ENCODE data around the gene PHLDA2. TPM values are rescaled to one million over a fixed set of nuclear protein-coding genes. Genes with fewer than 3 reads are reported as not detected.

The PHLDA2 gene
- total RNA-seq, 1 experiment from 2014 or later, result 101 TPM

GRCh38 chr11:2963112-2963754 is 34.0 kb upstream of the PHLDA2 start:
- no peak overlapping the region for H3K4me2 ChIP-seq (ENCODE audit: low read length)
- DNase-seq, result no peak
- H3K9me2 ChIP-seq (replicated peaks; ENCODE audit: low read length), result no peaks in the 10 kb centered on the region
- BruUV-seq (replicated peaks), result no TSS peak
- peaks cover 84% of the 10 kb centered on the region for H3K36me3 ChIP-seq (ENCODE audit: low read depth, low read length)
- no peak overlapping the region for H2AFZ ChIP-seq (ENCODE audit: low read length)
- H3K27ac ChIP-seq (ENCODE audit: low read length), result no peak overlapping the region
- H3K27me3 ChIP-seq (ENCODE audit: low read length), result no peaks in the 10 kb centered on the region
- intact Hi-C loops (cut with micrococcal nuclease), result no loop called here
- H3K79me2 ChIP-seq (ENCODE audit: low read length), result peaks cover 18% of the 10 kb centered on the region
- ChIA-PET POLR2A (ENCODE audit: unreplicated experiment) (no interaction called here), CTCF (no interaction called here)
- TF ChIP-seq EZH2phosphoT487 (IDR thresholded peaks at IDR 0.05; ENCODE audit: borderline replicate concordance, low read length), result no peak
- no peak for TF ChIP-seq EZH2 (IDR thresholded peaks at IDR 0.05; ENCODE audit: low read length, unreplicated experiment)
- TF ChIP-seq, protein P1, sequence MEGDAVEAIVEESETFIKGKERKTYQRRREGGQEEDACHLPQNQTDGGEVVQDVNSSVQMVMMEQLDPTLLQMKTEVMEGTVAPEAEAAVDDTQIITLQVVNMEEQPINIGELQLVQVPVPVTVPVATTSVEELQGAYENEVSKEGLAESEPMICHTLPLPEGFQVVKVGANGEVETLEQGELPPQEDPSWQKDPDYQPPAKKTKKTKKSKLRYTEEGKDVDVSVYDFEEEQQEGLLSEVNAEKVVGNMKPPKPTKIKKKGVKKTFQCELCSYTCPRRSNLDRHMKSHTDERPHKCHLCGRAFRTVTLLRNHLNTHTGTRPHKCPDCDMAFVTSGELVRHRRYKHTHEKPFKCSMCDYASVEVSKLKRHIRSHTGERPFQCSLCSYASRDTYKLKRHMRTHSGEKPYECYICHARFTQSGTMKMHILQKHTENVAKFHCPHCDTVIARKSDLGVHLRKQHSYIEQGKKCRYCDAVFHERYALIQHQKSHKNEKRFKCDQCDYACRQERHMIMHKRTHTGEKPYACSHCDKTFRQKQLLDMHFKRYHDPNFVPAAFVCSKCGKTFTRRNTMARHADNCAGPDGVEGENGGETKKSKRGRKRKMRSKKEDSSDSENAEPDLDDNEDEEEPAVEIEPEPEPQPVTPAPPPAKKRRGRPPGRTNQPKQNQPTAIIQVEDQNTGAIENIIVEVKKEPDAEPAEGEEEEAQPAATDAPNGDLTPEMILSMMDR (conservative IDR thresholded peaks at IDR 0.05; ENCODE audit: low read depth, low read length), result no peak
- no peak overlapping the region for H3K9ac ChIP-seq (ENCODE audit: low read length)
- H3K4me3 ChIP-seq (ENCODE audit: low read length), result no peak overlapping the region
- no peaks in the 10 kb centered on the region for H3K4me1 ChIP-seq (ENCODE audit: insufficient read depth, low read length)
- peaks cover 4% of the 10 kb centered on the region; the same call in 1 of the 2 replicates for H4K20me1 ChIP-seq (ENCODE audit: low read length)
- H3K9me3 ChIP-seq (ENCODE audit: low read length), result no peaks in the 10 kb centered on the region
- no peaks in the 10 kb centered on the region for H3F3A ChIP-seq (ENCODE audit: low read length, unreplicated experiment)
- no peak for ATAC-seq

GRCh38 chr11:2961080-2961479 is 31.9 kb upstream of the PHLDA2 start:
- Histone ChIP-seq H3K36me3 (ENCODE audit: low read depth, low read length) (peaks cover 85% of the 10 kb centered on the region), H3K9ac (ENCODE audit: low read length) (no peak overlapping the region), H2AFZ (ENCODE audit: low read length) (no peak overlapping the region), H3K27me3 (ENCODE audit: low read length) (no peaks in the 10 kb centered on the region), H3K4me1 (ENCODE audit: insufficient read depth, low read length) (no peaks in the 10 kb centered on the region), H3K4me3 (ENCODE audit: low read length) (no peak overlapping the region), H3F3A (ENCODE audit: low read length, unreplicated experiment) (no peaks in the 10 kb centered on the region), H3K79me2 (ENCODE audit: low read length) (peaks cover 1% of the 10 kb centered on the region; the same call in 1 of the 2 replicates), H3K4me2 (ENCODE audit: low read length) (no peak overlapping the region), H3K9me3 (ENCODE audit: low read length) (no peaks in the 10 kb centered on the region), H4K20me1 (ENCODE audit: low read length) (no peaks in the 10 kb centered on the region), H3K9me2 (replicated peaks; ENCODE audit: low read length) (no peaks in the 10 kb centered on the region), H3K27ac (ENCODE audit: low read length) (no peak overlapping the region)
- intact Hi-C loops (cut with micrococcal nuclease), result no loop called here
- ChIA-PET POLR2A (ENCODE audit: unreplicated experiment) (no interaction called here), CTCF (no interaction called here)
- ATAC-seq (no peak), DNase-seq (no peak)
- TF ChIP-seq EZH2 (IDR thresholded peaks at IDR 0.05; ENCODE audit: low read length, unreplicated experiment), result no peak
- TF ChIP-seq EZH2phosphoT487 (IDR thresholded peaks at IDR 0.05; ENCODE audit: borderline replicate concordance, low read length), result no peak
- TF ChIP-seq, protein P1 (conservative IDR thresholded peaks at IDR 0.05; ENCODE audit: low read depth, low read length), result no peak
- no TSS peak for BruUV-seq (replicated peaks)

GRCh38 chr11:2960139-2960538 is 30.9 kb upstream of the PHLDA2 start:
- no peaks in the 10 kb centered on the region for H3K4me1 ChIP-seq (ENCODE audit: insufficient read depth, low read length)
- DNase-seq, result no peak
- no peaks in the 10 kb centered on the region for H3K9me3 ChIP-seq (ENCODE audit: low read length)
- H3K4me2 ChIP-seq (ENCODE audit: low read length), result no peak overlapping the region
- H2AFZ ChIP-seq (ENCODE audit: low read length), result no peak overlapping the region
- POLR2A ChIA-PET (ENCODE audit: unreplicated experiment), result interaction anchor here (0.6 kb wide), 1 partner anchor 9 kb away, joined by 4 read pairs; no protein-coding TSS in a partner anchor
- no peak for TF ChIP-seq EZH2 (IDR thresholded peaks at IDR 0.05; ENCODE audit: low read length, unreplicated experiment)
- TF ChIP-seq EZH2phosphoT487 (IDR thresholded peaks at IDR 0.05; ENCODE audit: borderline replicate concordance, low read length), result no peak
- TF ChIP-seq, protein P1 (conservative IDR thresholded peaks at IDR 0.05; ENCODE audit: low read depth, low read length), result no peak
- no peak for ATAC-seq
- peaks cover 86% of the 10 kb centered on the region for H3K36me3 ChIP-seq (ENCODE audit: low read depth, low read length)
- no peak overlapping the region for H3K9ac ChIP-seq (ENCODE audit: low read length)
- H3K4me3 ChIP-seq (ENCODE audit: low read length), result no peak overlapping the region
- no peak overlapping the region for H3K27ac ChIP-seq (ENCODE audit: low read length)
- no peaks in the 10 kb centered on the region for H4K20me1 ChIP-seq (ENCODE audit: low read length)
- no peaks in the 10 kb centered on the region for H3K9me2 ChIP-seq (replicated peaks; ENCODE audit: low read length)
- H3F3A ChIP-seq (ENCODE audit: low read length, unreplicated experiment), result no peaks in the 10 kb centered on the region
- H3K27me3 ChIP-seq (ENCODE audit: low read length), result no peaks in the 10 kb centered on the region
- CTCF ChIA-PET, result no interaction called here
- BruUV-seq (replicated peaks), result no TSS peak
- intact Hi-C loops (cut with micrococcal nuclease), result no loop called here
- H3K79me2 ChIP-seq (ENCODE audit: low read length), result no peaks in the 10 kb centered on the region; the same call in 1 of the 2 replicates
